Liver (tissue), 3 donors: ENCODE measurements around the gene UBE3D.

ENCODE experiments used
- ATF3 ChIP-seq: IDR thresholded peaks from 2 replicates; pipeline ENCODE4 v1.6.1; 2016; ENCODE audit warnings: antibody characterized with exemption
- CTCF ChIP-seq: fragments of 150-350 bp; IDR thresholded peaks from 2 replicates; pipeline ENCODE4 v1.5.1; 2017; ENCODE audit warnings: improper control_type of control experiment, low read depth, low read length; ENCODE audit not compliant: missing input control
- EGR1 ChIP-seq, 2 donors: IDR thresholded peaks; 2 replicates each; pipeline ENCODE4 v1.6.1; 2016 to 2018; ENCODE audit warnings: antibody characterized with exemption in 2 of 2, low read depth in 2 of 2
- FOXA1 ChIP-seq: IDR thresholded peaks from 2 replicates; pipeline ENCODE4 v1.6.1; 2016; ENCODE audit warnings: antibody characterized with exemption
- GABPA ChIP-seq, 2 donors: IDR thresholded peaks in 1 of 2; conservative IDR thresholded peaks in 1 of 2; 2 replicates each; pipeline ENCODE4 v1.6.1; 2016; ENCODE audit warnings: antibody characterized with exemption in 2 of 2, mild to moderate bottlenecking in 1 of 2, moderate library complexity in 1 of 2
- HNF4A ChIP-seq, 2 donors: conservative IDR thresholded peaks; 2 replicates each; pipeline ENCODE4 v1.6.1; 2016; ENCODE audit warnings: antibody characterized with exemption in 2 of 2, mild to moderate bottlenecking in 2 of 2
- JUND ChIP-seq, 2 donors: IDR thresholded peaks; 2 replicates each; pipeline ENCODE4 v1.6.1; 2016; ENCODE audit warnings: antibody characterized with exemption in 2 of 2
- MAX ChIP-seq: IDR thresholded peaks from 2 replicates; pipeline ENCODE4 v1.6.1; 2016; ENCODE audit warnings: antibody characterized with exemption
- RAD21 ChIP-seq, 2 donors: IDR thresholded peaks; 2 replicates each; pipeline ENCODE4 v1.6.1; 2016; ENCODE audit warnings: antibody characterized with exemption in 2 of 2, mild to moderate bottlenecking in 2 of 2
- REST ChIP-seq: IDR thresholded peaks from 2 replicates; pipeline ENCODE4 v1.6.1; 2016; ENCODE audit warnings: antibody characterized with exemption, mild to moderate bottlenecking
- RXRA ChIP-seq, 2 donors: IDR thresholded peaks; 2 replicates each; pipeline ENCODE4 v1.6.1; 2017 to 2018; ENCODE audit warnings: antibody characterized with exemption in 2 of 2, mild to moderate bottlenecking in 1 of 2
- SP1 ChIP-seq: IDR thresholded peaks from 2 replicates; pipeline ENCODE4 v1.6.1; 2018; ENCODE audit warnings: antibody characterized with exemption, mild to moderate bottlenecking
- TAF1 ChIP-seq: conservative IDR thresholded peaks from 2 replicates; pipeline ENCODE4 v1.6.1; 2016; ENCODE audit warnings: antibody characterized with exemption, mild to moderate bottlenecking
- YY1 ChIP-seq: IDR thresholded peaks from 2 replicates; pipeline ENCODE4 v1.6.1; 2016; ENCODE audit warnings: antibody characterized with exemption, mild to moderate bottlenecking
- donor health status: healthy.
- donor health status: healthy.

- TF ChIP-seq JUND (IDR thresholded peaks at IDR 0.05): no peak
- TF ChIP-seq CTCF: no peak
- no peak for TF ChIP-seq YY1
- no peak for TF ChIP-seq MAX
- no peak for TF ChIP-seq FOXA1
- TF ChIP-seq GABPA (IDR thresholded peaks at IDR 0.05 in 1 of 2, conservative IDR thresholded peaks at IDR 0.05 in 1 of 2): no peak
- TF ChIP-seq TAF1: no peak
- no peak for TF ChIP-seq HNF4A (conservative IDR thresholded peaks at IDR 0.05)
- no peak for TF ChIP-seq EGR1 (IDR thresholded peaks at IDR 0.05; ENCODE audit: low read depth in 2 of 2)
- TF ChIP-seq SP1: no peak
- no peak for TF ChIP-seq ATF3
- no peak for TF ChIP-seq REST
- no peak for TF ChIP-seq RXRA (IDR thresholded peaks at IDR 0.05)
- TF ChIP-seq RAD21 (IDR thresholded peaks at IDR 0.05): no peak
These were observed 222.3 kb downstream of the UBE3D start for GRCh38 chr6:82843291-82843885.
